HT-29 (cell line): Measurements from ENCODE around the gene APEX1. TPM values are rescaled to one million over a fixed set of nuclear protein-coding genes. Genes with fewer than 3 reads are reported as not detected.
"Not testable (repeated sequence)": the region's sequence is repeated elsewhere in the genome, so short reads cannot be mapped to it uniquely, and the experiment has no call there.

Experiments
- DNase-seq: peaks from one replicate; pipeline ENCODE4 v3.0.0-alpha.2; 2015; ENCODE audit warnings: low spot score
- total RNA-seq: library from RNA; depleted of rRNA; stranded (reverse); fragments of >200 nt; shearing (Covaris generic); gene quantifications from 2 replicates; pipeline ENCODE4 v1.2.3, GENCODE V29; 2014

APEX1 gene
- total RNA-seq, 1 experiment from 2014 or later = 64.0 TPM

GRCh38 chr14:20472536-20473169, 17.6 kb downstream of the APEX1 start:
- DNase-seq = no peak

GRCh38 chr14:20476776-20477175, 21.8 kb downstream of the APEX1 start:
- no peak for DNase-seq

- DNase-seq = no peak
These were observed 22.3 kb downstream of the APEX1 start for GRCh38 chr14:20477211-20477876.

- DNase-seq = no peak
These were observed 23.9 kb downstream of the APEX1 start for GRCh38 chr14:20478894-20479293.

GRCh38 chr14:20482382-20482781, 27.4 kb downstream of the APEX1 start:
- DNase-seq = no peak

- DNase-seq = no peak
These were observed 30.9 kb downstream of the APEX1 start for GRCh38 chr14:20485900-20486299.

GRCh38 chr14:20486684-20487395, 31.8 kb downstream of the APEX1 start:
- no peak for DNase-seq

- DNase-seq = no peak
These were observed 32.3 kb downstream of the APEX1 start for GRCh38 chr14:20487396-20487725.

GRCh38 chr14:20489093-20489994, 34.3 kb downstream of the APEX1 start:
- no peak for DNase-seq

- no peak for DNase-seq
These were observed 35.5 kb downstream of the APEX1 start for GRCh38 chr14:20490563-20490962.

GRCh38 chr14:20492486-20492885, 37.5 kb downstream of the APEX1 start:
- DNase-seq = no peak

GRCh38 chr14:20493634-20494033, 38.6 kb downstream of the APEX1 start:
- DNase-seq = peak; percentile 16

GRCh38 chr14:20494935-20495766, 40.1 kb downstream of the APEX1 start:
- DNase-seq = peak; percentile 19

- DNase-seq = no peak
These were observed 43.6 kb downstream of the APEX1 start for GRCh38 chr14:20498622-20499021.

- no peak for DNase-seq
These were observed 44.1 kb downstream of the APEX1 start for GRCh38 chr14:20499108-20499507.

- DNase-seq = no peak
These were observed 44.9 kb downstream of the APEX1 start for GRCh38 chr14:20499881-20500280.

- no peak for DNase-seq
These were observed 46.3 kb downstream of the APEX1 start for GRCh38 chr14:20501346-20501745.

- DNase-seq = no peak
These were observed 48.9 kb downstream of the APEX1 start for GRCh38 chr14:20503898-20504297.

- DNase-seq = not testable (repeated sequence)
These were observed 51.2 kb downstream of the APEX1 start for GRCh38 chr14:20506276-20506675.

- not testable (repeated sequence) for DNase-seq
These were observed 51.7 kb downstream of the APEX1 start for GRCh38 chr14:20506752-20507151.
